ENCODE data around the gene ARAP1. TPM values are rescaled to one million over a fixed set of nuclear protein-coding genes. Genes with fewer than 3 reads are reported as not detected.

Gene ARAP1
- total and polyA plus RNA-seq, 3 experiments from 2014 or later: 39.8 to 64.0 (median 61.2) TPM

DNA sequence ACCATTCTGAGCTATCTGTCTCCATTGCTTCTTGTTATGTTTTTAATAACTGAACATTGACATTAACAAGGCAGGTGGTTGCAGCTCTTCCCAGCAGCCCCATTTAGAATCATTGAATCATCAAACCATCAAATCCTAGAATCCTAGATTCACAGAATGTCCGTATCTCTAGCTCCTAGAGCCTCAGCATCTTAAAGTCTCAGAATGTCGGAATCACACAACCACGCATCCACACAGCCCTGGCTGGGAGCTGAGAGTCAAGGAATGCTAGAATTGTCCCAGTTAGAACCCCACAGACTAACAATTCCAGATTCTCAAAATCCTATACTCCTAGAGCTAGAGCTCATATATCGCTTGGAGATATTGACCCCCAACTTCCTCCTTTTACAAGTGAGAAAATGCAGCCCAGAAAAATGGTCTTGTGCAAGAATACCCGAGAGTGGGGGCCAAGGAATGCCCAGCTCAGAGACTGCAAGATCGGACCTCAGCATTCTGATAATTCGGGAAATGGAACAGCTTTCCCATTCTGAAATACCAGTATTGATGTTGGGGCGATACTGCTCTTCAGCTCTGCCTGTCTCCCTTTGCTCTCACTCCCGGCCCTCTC, 116.8 kb downstream of the ARAP1 start:
- Histone ChIP-seq H3K27ac (ENCODE audit: low read depth, low read length) (no peak overlapping the region), H3K27me3 (ENCODE audit: insufficient read depth, low read length, poor library complexity, severe bottlenecking) (peaks cover 11% of the 10 kb centered on the region), H3K4me3 (ENCODE audit: low read length) (no peak overlapping the region), H3K36me3 (ENCODE audit: insufficient read depth, low read length) (no peaks in the 10 kb centered on the region), H3K4me1 (ENCODE audit: insufficient read depth, low read length) (no peaks in the 10 kb centered on the region), H3K9me3 (ENCODE audit: low read length) (no peaks in the 10 kb centered on the region)
- DNase-seq: no peak
- H3K36me3 Mint-ChIP-seq: no peaks in the 10 kb centered on the region
- H3K9me3 Mint-ChIP-seq: no peaks in the 10 kb centered on the region
- H3K4me3 Mint-ChIP-seq: no peak overlapping the region
- CTCF ChIA-PET: interaction anchor here (1.0 to 1.3 kb wide), 2 partner anchors 31 to 164 kb away, joined by 3 to 4 read pairs; no protein-coding TSS in a partner anchor
- peaks cover 0 to under 1% (median 0%) of the 10 kb centered on the region in 3 donors for H3K4me1 Mint-ChIP-seq
- H3K27ac Mint-ChIP-seq: no peak overlapping the region
- peaks cover 9 to 21% of the 10 kb centered on the region in 2 donors for H3K27me3 Mint-ChIP-seq
- POLR2A ChIA-PET: no interaction called here

Other genes starting within 250 kb of the ARAP1 start
- under 1 TPM; 0.55 to 0.66 TPM for gene PDE2A, start 78.0 kb downstream of the ARAP1 start, total RNA-seq
- gene PDE2A, start 78.0 kb downstream of the ARAP1 start, polyA plus RNA-seq: 0.08 TPM
- gene STARD10, start 41.6 kb upstream of the ARAP1 start, total RNA-seq: 10 to 100 TPM; 13.8 to 15.9 TPM
- 21.8 TPM for gene STARD10, start 41.6 kb upstream of the ARAP1 start, polyA plus RNA-seq
- gene ATG16L2, start 62.0 kb upstream of the ARAP1 start, total RNA-seq: 10 to 100 TPM; 50.3 to 53.2 TPM
- gene ATG16L2, start 62.0 kb upstream of the ARAP1 start, polyA plus RNA-seq: 18.8 TPM

Data from CD8-positive, alpha-beta memory T cell (primary cell).